ENCODE data around the gene KCNS3.
"Not testable (repeated sequence)": the region's sequence is repeated elsewhere in the genome, so short reads cannot be mapped to it uniquely, and the experiment has no call there.

KCNS3 gene

DNA sequence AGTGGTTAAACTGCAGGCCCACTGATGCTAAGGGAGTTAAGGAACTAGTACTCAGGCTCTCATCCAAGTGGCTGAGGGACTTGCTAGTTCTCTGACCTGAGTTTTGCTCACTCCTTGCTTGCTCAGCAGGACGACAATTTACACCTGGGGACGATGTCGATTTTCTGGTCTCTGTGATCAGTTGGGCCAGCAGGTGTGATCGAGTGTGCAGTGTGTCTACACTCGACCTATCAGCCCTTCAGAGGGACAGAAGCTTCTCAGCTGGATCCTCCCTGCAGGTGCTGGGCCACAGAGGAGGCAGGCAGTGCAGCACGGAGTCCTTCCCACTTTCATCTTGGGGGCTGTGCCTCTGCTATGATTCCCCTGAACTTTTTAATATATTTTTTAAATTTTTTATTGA lies 71.5 kb downstream of the KCNS3 start:
- FAIRE-seq: no peak

GRCh38 chr2:17951563-17951962 lies 73.1 kb downstream of the KCNS3 start:
- FAIRE-seq: no peak

- no peak for FAIRE-seq
These were observed 80.1 kb downstream of the KCNS3 start for GRCh38 chr2:17958466-17959092.

DNA sequence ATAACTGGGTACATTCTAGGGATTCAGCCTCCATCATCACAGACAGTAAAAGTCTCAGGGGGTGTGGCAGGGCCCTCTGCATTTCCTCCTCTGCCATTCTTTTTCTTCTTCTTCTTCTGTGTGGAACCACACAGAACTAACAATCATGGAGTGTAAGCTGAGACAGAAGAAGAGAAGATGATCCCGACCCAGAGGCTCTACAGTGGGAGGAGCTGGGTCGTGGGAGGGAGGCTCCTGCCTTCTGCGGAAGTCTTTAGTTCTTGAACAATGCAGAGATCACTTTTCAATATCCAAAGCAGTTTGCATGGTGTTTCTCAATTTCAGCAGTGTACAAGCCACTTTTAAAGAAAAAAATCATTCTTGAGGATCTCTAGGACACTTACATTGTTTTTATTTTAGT lies 80.9 kb downstream of the KCNS3 start:
- no peak for FAIRE-seq

GRCh38 chr2:17959833-17960232 lies 81.4 kb downstream of the KCNS3 start:
- FAIRE-seq: no peak

- FAIRE-seq: no peak
These were observed 82.5 kb downstream of the KCNS3 start for GRCh38 chr2:17960925-17961324.

DNA sequence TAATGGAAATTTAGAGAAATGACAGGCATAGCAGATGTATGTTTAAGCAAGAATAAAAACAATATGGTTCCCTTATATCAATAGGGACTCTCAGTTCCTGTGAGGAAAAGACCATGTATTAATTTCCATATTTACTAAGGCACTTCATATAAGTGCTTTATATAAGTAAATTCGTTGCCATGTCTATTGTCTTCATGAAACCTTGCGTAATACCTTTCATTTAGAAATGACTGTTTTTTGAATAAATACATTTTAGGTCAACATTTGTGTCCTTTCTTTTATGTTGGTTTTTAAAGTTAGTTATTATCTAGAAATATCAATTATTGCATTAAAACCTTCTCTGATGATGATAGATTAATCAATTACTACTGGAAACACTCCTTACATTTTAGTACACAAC lies 83.3 kb downstream of the KCNS3 start:
- FAIRE-seq: no peak

GRCh38 chr2:17962876-17963275 lies 84.4 kb downstream of the KCNS3 start:
- no peak for FAIRE-seq

DNA sequence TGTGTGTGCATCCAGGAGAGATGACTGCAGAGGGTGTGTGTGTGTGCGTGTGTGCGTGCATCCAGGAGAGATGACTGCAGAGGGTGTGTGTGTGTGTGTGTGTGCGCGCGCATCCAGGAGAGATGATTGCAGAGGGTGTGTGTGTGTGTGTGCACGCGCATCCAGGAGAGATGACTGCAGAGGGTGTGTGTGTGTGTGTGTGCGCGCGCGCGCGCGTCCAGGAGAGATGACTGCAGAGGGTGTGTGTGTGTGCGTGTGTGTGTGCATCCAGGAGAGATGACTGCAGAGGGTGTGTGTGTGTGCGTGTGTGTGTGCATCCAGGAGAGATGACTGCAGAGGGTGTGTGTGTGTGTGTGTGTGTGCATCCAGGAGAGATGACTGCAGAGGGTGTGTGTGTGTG lies 85.1 kb downstream of the KCNS3 start:
- not testable (repeated sequence) for FAIRE-seq

DNA sequence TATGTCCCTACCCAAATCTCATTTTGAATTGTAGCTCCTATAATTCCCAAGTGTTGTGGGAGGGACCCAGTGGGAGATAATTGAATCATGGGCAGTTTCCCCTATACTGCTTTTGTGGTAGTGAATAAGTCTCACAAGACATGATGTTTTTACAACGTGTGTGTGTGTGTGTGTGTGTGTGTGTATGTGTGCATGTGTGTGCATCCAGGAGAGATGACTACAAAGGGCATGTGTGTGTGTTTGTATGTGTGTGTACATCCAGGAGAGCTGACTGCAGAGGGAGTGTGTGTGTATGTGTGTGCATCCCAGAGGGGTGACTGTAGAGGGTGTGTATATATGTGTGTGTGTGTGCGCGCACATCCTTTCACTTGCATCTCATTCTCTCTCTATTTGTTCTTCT lies 86.7 kb downstream of the KCNS3 start:
- FAIRE-seq: no peak

DNA sequence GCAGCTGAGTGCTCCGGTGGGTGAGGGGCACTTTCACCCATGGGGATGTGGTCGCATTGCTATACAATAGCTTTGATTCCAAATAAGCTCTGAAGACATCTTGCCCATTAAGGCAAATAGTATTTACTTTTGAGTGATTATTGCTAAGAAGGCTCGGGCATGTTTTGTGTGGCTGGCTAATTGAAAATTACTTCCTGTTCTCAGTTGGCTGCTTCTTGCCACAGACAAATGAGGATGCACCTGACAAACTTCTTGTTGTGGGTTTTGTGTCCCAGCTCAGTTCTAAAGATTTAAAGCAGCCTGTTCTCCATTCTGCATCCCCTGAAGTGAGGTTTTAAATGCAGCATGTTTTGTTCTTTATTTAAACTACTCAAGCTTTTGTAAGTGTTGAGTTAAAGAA lies 88.3 kb downstream of the KCNS3 start:
- FAIRE-seq: no peak

GRCh38 chr2:17969661-17970060 lies 91.2 kb downstream of the KCNS3 start:
- FAIRE-seq: no peak

GRCh38 chr2:17971531-17972125 lies 93.2 kb downstream of the KCNS3 start:
- no peak for FAIRE-seq

DNA sequence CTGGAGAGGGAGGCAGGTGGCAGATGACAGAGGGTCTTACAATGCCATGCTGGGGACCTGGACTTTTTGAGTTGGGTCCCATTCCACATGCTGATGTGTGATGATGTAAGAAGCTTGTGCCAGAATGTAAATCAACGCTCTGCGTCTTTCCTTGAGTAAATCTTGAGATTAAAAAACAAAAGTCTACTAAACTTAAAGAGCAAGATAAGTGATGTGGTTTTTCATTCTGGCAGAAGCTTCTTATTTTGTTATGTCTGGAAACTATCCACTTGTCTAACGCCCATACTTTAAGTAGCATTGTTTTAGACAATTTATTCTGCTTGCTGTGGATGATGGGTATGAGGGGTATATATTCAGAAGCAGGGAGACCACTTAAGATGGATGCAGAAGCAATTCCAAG lies 94.5 kb downstream of the KCNS3 start:
- FAIRE-seq: no peak

GRCh38 chr2:17975401-17975800 lies 96.9 kb downstream of the KCNS3 start:
- no peak for FAIRE-seq

- no peak for FAIRE-seq
These were observed 98.6 kb downstream of the KCNS3 start for GRCh38 chr2:17976871-17977746.

GRCh38 chr2:17979707-17980106 lies 101.2 kb downstream of the KCNS3 start:
- FAIRE-seq: no peak

GRCh38 chr2:17981936-17982335 lies 103.5 kb downstream of the KCNS3 start:
- FAIRE-seq: no peak

Data from colon (tissue), 2 donors.